RWPE2 (cell line): ENCODE data around the gene GOLIM4.
"Not testable (repeated sequence)": the region's sequence is repeated elsewhere in the genome, so short reads cannot be mapped to it uniquely, and the experiment has no call there.

Source experiments
- ATAC-seq: fragments of 200-7000 bp; cut with Tn5 transposase; 3 replicates; pipeline ENCODE4 v1.9.1; 2021; ENCODE audit warnings: low read depth
- DNase-seq: peaks from one replicate; pipeline ENCODE4 v3.0.0-alpha.2; 2020; ENCODE audit warnings: low spot score
- H3K27ac ChIP-seq: fragments of 450-650 bp; 2 replicates; pipeline ENCODE4 v1.5.1; 2017; ENCODE audit warnings: mild to moderate bottlenecking; ENCODE audit not compliant: poor library complexity, severe bottlenecking
- H3K27me3 ChIP-seq: fragments of 250-450 bp; sonication (Bioruptor Pico); 2 replicates; pipeline ENCODE4 v1.5.1; 2021; ENCODE audit warnings: mild to moderate bottlenecking, moderate library complexity; ENCODE audit not compliant: insufficient read depth, poor library complexity, severe bottlenecking
- H3K36me3 ChIP-seq: fragments of 250-450 bp; sonication (Bioruptor Pico); 2 replicates; pipeline ENCODE4 v1.5.1; 2020; ENCODE audit warnings: low read depth, mild to moderate bottlenecking, moderate library complexity
- H3K4me1 ChIP-seq: fragments of 250-450 bp; sonication (Bioruptor Pico); 2 replicates; pipeline ENCODE4 v1.5.1; 2021; ENCODE audit warnings: mild to moderate bottlenecking, moderate library complexity; ENCODE audit not compliant: insufficient read depth, poor library complexity, severe bottlenecking
- H3K4me3 ChIP-seq: fragments of 250-450 bp; sonication (Bioruptor Pico); 2 replicates; pipeline ENCODE4 v1.5.1; 2021; ENCODE audit warnings: mild to moderate bottlenecking, moderate library complexity; ENCODE audit not compliant: severe bottlenecking
- H3K9me3 ChIP-seq: fragments of 250-450 bp; sonication (Bioruptor Pico); 2 replicates; pipeline ENCODE4 v1.5.1; 2021; ENCODE audit warnings: mild to moderate bottlenecking, moderate library complexity; ENCODE audit not compliant: severe bottlenecking
- CTCF ChIP-seq: fragments of 450-650 bp; IDR thresholded peaks from one replicate; pipeline ENCODE4 v1.5.1; 2017; ENCODE audit warnings: mild to moderate bottlenecking, moderate library complexity; ENCODE audit not compliant: poor library complexity, severe bottlenecking

The GOLIM4 gene

GRCh38 chr3:168024537-168024941, 71.2 kb downstream of the GOLIM4 start:
- Histone ChIP-seq H3K36me3 (peaks cover 41% of the 10 kb centered on the region), H3K4me3 (no peak overlapping the region), H3K27me3 (no peaks in the 10 kb centered on the region), H3K9me3 (no peaks in the 10 kb centered on the region), H3K27ac (no peak overlapping the region), H3K4me1 (no peaks in the 10 kb centered on the region)
- DNase-seq (no peak), ATAC-seq (peak; percentile 55; the same call in 2 of the 3 replicates)
- TF ChIP-seq CTCF, result no peak

- no peaks in the 10 kb centered on the region for H3K27me3 ChIP-seq
- no peaks in the 10 kb centered on the region for H3K9me3 ChIP-seq
- no peak for ATAC-seq
- no peaks in the 10 kb centered on the region for H3K4me1 ChIP-seq
- no peak for TF ChIP-seq CTCF
- peaks cover 24% of the 10 kb centered on the region for H3K36me3 ChIP-seq
- H3K27ac ChIP-seq, result no peak overlapping the region
- no peak overlapping the region for H3K4me3 ChIP-seq
- DNase-seq, result no peak
These were observed 73.8 kb downstream of the GOLIM4 start for GRCh38 chr3:168021737-168022450.

- not testable (repeated sequence) for ATAC-seq, H3K9me3 ChIP-seq, DNase-seq, H3K4me3 ChIP-seq, H3K4me1 ChIP-seq, H3K27me3 ChIP-seq, H3K27ac ChIP-seq
- peaks cover 13% of the 10 kb centered on the region for H3K36me3 ChIP-seq
These were observed 84.4 kb downstream of the GOLIM4 start for GRCh38 chr3:168011280-168011679.

- no peak overlapping the region for H3K27ac ChIP-seq
These were observed 89.1 kb downstream of the GOLIM4 start for GRCh38 chr3:168006584-168006983.

GRCh38 chr3:168003911-168004310, 91.8 kb downstream of the GOLIM4 start:
- H3K9me3 ChIP-seq, result no peaks in the 10 kb centered on the region
- DNase-seq, result no peak
- H3K4me3 ChIP-seq, result no peak overlapping the region
- no peak overlapping the region for H3K27ac ChIP-seq
- no peak for ATAC-seq
- peaks cover 9% of the 10 kb centered on the region for H3K4me1 ChIP-seq
- no peak for TF ChIP-seq CTCF
- H3K36me3 ChIP-seq, result no peaks in the 10 kb centered on the region
- H3K27me3 ChIP-seq, result peaks cover 9% of the 10 kb centered on the region

More at GRCh38 chr3:168006584-168006983, 89.1 kb downstream of the GOLIM4 start:
- H3K36me3 ChIP-seq, result peaks cover 13% of the 10 kb centered on the region
- ATAC-seq (no peak), DNase-seq (no peak)
- peaks cover 9% of the 10 kb centered on the region for H3K4me1 ChIP-seq
- TF ChIP-seq CTCF, result no peak
- no peaks in the 10 kb centered on the region for H3K27me3 ChIP-seq
- no peak overlapping the region for H3K4me3 ChIP-seq
- no peaks in the 10 kb centered on the region for H3K9me3 ChIP-seq
